NCI-H2171 (cell line): Measurements from ENCODE around the gene CIITA.
A peak's percentile ranks its signal among the peaks of the same experiment; 100 is the strongest.
"Not testable (repeated sequence)": the region's sequence is repeated elsewhere in the genome, so short reads cannot be mapped to it uniquely, and the experiment has no call there.

Experiments used
- DNase-seq: peaks from one replicate; lab custom pipeline; 2025; lab: John Stamatoyannopoulos, UW

Gene CIITA

DNA sequence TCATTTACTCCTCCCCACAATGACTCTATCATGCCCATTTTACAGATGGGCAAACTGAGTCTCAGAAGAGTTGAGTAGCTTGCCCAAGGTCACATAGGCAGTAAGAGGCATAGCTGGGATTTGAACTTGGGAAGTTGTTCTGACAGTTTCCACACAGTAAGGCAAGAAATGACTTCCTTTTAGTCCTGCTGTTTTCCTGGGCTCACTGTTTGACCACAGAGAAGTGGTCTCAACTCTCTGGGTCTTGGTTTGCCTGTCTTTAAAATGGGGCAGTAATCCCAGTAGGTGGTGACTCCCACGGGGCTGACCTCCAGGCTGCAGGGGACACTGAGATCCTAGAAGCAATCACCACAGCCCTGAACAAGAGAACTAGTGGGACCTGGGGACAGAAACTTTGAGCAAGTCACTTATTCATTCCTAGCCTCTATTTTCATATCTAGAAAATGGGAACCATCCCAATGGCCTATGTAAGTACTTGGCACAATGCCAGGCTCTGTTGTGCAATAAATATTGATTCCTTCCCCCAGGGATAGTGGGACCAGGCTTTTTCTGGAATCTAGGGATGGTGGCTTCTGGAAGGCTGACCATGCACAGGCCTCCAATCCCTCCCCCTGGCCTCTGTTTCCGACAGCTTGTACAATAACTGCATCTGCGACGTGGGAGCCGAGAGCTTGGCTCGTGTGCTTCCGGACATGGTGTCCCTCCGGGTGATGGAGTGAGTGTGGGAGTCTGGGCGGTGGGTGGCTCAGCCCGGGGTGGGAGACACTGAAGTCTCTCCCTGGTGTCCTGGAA is 44.7 kb downstream of the CIITA start:
- DNase-seq: no peak

DNA sequence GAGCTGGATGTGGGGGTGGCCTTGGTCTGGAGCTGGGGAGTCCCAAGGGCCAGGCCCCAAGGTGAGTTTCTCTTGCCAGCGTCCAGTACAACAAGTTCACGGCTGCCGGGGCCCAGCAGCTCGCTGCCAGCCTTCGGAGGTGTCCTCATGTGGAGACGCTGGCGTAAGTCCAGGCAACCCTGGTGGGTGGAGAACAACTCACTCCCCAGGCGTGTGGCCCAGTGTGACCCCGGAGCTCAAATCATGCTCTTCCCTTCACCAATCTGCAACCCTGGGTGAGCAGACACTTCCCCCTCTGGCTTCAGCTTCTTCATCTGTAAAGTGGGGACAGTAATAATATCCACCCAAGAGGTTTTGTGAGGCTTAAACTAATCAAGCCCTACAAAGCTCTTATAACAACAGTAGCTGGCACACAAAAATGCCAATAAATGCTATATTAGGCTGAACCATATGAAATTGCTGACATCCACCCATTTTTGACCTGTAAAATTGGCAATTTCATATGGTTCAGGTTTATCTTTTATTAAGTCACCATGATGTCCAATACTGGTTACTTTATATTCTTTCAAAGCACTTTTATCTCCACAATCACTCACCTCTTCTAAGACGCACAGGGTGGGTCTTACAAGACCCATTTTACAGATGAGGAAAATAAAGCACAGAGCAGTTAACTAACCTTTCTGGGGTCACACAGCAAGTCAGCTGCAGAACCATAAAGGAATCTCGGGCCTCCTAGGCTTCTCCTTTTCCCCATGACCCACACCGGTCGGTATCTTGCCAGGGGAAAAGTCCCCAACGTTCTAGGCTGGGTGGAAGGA is 45.5 kb downstream of the CIITA start:
- DNase-seq: no peak

GRCh38 chr16:10923146-10923649 is 46.2 kb downstream of the CIITA start:
- no peak for DNase-seq

DNA sequence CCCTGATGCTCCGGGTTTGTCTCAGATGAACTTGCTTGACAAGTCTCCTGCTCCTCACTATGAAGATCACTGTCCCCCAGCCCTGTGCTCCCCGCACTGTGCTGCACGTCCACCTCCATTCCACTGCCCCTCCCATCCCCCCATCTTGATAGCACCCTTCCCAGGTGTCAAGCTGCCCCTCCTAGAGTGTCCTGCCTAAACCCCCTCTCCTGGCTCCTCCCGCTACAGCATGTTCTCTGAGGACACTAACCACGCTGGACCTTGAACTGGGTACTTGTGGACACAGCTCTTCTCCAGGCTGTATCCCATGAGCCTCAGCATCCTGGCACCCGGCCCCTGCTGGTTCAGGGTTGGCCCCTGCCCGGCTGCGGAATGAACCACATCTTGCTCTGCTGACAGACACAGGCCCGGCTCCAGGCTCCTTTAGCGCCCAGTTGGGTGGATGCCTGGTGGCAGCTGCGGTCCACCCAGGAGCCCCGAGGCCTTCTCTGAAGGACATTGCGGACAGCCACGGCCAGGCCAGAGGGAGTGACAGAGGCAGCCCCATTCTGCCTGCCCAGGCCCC is 46.7 kb downstream of the CIITA start:
- DNase-seq: no peak

DNA sequence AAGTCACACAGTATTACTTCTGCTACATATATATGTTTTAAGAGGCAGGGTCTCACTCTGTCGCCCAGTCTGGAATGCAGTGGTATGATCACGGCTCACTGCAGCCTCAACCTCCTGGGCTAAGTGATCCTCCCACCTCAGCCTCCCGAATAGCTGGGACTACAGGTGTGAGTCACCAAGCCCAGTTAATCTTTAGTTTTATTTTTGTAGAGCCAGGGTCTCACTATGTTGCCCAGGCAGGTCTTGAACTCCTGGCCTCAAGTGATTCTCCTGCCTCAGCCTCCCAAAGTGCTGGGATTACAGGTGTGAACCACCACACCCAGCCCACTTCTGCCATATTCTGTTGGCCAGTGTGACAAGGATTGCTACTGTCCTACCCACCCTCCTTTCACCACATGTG is 48.3 kb downstream of the CIITA start:
- not testable (repeated sequence) for DNase-seq

- DNase-seq: no peak
These were observed 49.1 kb downstream of the CIITA start for GRCh38 chr16:10926094-10926493.

DNA sequence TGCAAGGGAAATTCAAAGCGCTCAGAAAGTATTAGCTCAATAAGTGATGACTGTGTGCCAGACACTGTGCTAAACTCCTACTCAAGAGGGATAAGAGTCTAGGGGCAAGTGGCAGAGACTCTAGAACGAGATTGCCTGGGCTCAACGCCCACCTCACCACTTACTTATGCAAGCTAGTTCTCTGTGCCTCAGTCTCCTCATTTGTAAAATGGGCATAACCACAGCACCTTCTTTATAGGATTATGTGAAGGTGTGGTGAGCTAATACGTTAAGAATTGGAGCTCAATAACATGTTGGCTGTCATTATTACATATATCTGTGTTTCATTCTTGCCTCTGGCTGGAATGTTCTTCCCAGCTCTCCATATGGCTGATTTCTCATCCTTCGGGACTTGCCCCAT is 49.9 kb downstream of the CIITA start:
- DNase-seq: no peak

- no peak for DNase-seq
These were observed 50.6 kb downstream of the CIITA start for GRCh38 chr16:10927497-10928112.

GRCh38 chr16:10929097-10929496 is 52.1 kb downstream of the CIITA start:
- not testable (repeated sequence) for DNase-seq

DNA sequence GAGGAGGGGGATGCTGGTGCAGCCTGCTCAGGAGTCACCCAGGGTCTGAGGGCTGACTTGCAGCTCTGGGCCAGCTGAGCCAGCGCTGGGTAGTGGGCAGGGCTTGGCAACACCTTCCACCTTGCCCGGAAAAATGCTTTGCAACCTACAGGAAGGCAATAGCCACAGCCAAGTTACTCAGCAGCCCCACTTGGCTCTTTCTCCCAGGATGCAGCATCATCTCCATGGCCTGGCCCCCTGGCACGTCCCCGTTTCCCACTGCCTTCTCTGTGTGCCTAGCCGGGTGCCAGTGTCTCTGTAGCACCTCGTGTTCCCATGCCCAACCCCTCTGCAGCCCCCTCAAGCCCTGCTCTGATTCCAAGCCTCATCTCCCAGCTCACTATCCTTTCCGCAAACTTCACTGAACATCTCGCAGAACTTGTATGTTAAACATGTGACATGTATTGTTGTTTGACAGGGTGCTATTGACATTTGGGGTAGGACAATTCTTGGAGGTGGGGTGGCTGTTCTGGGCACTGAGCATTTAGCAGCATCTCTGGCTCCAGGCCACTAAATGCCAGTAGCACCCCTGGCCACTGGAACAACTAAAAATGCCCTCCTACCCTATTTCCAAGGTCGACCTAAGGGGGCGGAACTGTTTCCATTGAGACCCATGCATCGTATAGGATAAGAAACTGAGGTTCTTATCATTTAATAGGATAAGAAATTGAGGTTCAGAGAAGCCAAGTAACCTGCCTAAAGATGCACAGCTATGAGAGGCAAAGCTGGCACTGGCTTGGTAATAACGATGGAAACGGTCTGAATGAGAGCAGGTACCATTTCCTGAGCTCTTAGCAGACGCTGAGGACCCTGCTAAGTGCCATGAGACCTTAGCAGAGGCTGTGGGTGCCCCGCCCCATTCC is 53.1 kb downstream of the CIITA start:
- DNase-seq: no peak

DNA sequence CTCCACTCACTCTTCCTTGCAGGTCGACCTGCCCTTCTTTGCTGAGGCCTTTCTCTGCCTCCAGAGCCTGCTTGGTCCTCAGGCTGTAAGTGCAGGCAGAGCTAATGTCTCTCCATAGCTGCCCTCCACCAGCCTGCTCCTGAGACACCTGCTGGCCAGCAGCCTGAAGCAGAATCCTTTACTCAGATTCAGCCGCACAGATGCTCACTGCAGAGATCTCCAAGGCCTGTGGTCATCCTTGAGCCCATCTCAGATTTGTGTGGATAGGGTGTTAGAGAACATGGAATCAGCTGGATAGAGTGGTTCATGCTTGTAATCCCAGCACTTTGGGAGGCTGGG is 53.7 kb downstream of the CIITA start:
- no peak for DNase-seq

DNA sequence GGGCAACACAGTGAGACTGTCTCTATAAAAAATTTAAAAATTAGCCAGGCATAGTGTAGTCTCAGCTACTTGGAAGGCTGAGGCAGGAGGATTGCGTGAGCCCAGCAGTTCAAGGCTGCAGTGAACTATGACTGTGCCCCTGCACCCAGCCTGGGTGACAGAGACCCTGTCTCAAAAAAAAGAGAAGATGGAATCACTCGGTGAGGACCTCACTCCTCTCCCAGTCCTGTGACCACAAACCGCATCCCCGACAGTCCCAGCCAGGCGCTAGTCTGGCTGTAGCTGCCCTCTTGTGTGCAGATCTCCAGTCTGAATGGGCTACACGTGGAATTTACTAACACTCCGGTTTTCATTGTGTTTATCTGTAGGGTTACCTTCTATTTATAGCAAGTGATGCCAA is 54.1 kb downstream of the CIITA start:
- no peak for DNase-seq

DNA sequence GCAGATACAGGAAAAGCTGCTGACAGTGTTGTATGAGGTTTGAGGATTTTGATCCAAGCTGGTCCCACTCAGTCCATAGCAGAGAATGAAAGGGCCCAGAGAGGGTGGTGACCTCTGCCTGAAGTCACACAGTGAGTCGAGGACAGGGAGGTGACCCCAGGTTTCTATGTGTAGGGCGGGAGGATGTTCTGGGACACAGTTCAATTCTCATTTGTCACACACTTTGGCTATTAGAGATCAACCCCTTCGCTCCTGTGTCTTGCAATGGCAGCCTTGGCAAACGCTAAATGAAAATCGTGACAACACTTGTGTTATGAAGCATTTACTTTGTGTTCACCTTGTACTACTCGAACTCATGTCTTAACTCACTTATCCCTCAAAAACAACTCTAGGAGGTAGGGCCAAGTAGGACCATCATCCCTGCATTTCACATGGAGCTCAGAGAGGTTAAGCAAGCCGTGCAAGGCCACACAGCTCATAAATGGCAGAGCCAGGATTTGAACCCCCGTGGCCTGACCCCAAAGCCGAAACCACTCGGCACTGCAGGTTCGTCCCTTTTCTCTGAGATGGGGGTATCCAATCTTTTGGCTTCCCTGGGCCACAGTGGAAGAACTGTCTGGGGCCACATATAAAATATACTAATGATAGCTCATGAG is 55.1 kb downstream of the CIITA start:
- DNase-seq: no peak

- DNase-seq: no peak
These were observed 56.1 kb downstream of the CIITA start for GRCh38 chr16:10932959-10933710.

GRCh38 chr16:10933865-10934264 is 56.9 kb downstream of the CIITA start:
- DNase-seq: no peak

DNA sequence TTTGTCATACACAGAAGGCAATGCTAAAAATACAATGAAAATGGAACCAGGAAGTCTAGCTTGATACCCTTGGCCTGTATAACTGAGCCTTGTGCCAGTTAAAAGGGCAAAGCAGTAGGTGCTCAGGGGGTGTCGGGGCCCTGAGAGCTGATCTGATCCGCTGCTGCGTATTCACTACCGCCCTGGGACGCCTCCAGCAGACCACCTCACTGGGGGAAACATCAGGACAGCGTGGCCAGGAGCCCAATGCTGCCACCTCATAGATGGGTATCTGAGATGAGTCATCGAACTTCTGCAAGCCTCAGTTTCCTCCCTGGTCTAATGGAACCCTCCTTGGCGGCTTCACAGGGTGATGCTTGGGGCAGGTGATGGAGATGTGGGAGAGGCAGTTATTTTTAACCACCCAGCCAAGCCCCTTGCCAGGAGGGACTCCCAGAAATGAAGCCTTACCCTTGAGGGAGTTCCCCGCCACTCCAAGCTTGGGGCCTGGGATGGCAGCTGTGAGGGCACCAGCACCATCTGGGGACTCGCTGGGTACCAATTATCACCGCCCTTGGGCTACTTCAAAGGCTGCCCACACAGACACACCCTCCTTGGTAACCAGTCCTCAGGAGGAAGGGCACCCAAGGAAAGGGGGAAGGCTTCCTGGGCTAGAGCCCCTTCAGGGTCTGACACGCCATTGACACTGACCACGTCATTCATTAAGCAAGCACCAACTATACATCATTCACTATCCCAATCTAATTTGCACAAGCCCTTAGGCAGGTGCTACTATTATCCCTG is 57.5 kb downstream of the CIITA start:
- no peak for DNase-seq

- peak; percentile 9 for DNase-seq
These were observed 58.4 kb downstream of the CIITA start for GRCh38 chr16:10935226-10935915.

GRCh38 chr16:10936272-10936984 is 59.4 kb downstream of the CIITA start:
- no peak for DNase-seq
